Measurements from ENCODE around the gene NDE1. TPM values are rescaled to one million over a fixed set of nuclear protein-coding genes. Genes with fewer than 3 reads are reported as not detected.
"Not testable (repeated sequence)": the region's sequence is repeated elsewhere in the genome, so short reads cannot be mapped to it uniquely, and the experiment has no call there.

The NDE1 gene
- total RNA-seq, 1 donor from 2014 or later: 31.4 TPM

DNA sequence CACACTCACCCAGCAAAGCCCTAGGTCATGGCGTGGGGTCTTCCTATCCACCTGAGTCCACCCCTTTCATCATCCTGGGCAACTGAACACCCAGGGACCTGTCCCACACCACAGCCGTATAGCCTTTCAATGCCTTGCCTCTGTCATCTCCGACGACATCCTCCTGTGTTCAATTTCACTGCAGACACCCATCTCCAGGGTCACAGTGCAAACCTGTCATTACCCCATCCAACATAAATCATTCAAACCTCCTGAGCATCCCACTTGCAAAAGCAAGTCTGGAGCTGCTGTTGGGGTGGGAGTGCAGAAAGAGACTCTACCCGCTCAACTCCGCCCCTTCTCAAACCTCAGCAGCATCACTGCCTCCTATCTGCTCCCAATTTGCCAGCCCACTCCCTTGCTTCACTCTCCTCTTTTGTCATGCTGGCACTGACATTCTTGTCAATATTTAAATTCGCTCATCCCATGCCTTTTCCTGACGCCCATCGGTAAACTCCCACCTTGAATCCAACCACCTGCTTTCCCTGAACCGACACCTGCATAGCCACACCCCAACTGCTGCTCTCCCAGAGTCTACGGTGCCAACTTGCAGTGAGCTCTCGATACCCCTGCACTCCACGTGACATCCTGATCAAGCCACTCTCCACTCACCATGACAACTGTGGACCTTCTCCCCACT, 44.1 kb upstream of the NDE1 start:
- H4K20me1 ChIP-seq (ENCODE audit: insufficient read depth, low read length): peaks cover 13% of the 10 kb centered on the region
- no peak overlapping the region for H3K27ac ChIP-seq (ENCODE audit: low read depth, low read length)
- no peak overlapping the region for H3K4me2 ChIP-seq (ENCODE audit: low read length)
- Mint-ChIP-seq H3K9me3 (ENCODE audit: unreplicated experiment) (peaks cover 2% of the 10 kb centered on the region), H3K27ac (ENCODE audit: unreplicated experiment) (peak overlapping the region; percentile 7), H3K4me3 (ENCODE audit: unreplicated experiment) (no peak overlapping the region), H3K4me1 (ENCODE audit: low read depth, unreplicated experiment) (peaks cover 13% of the 10 kb centered on the region), H3K27me3 (ENCODE audit: low read depth, unreplicated experiment) (no peaks in the 10 kb centered on the region), H3K36me3 (ENCODE audit: low read depth, unreplicated experiment) (peaks cover 56% of the 10 kb centered on the region)
- TF ChIP-seq, protein P1, sequence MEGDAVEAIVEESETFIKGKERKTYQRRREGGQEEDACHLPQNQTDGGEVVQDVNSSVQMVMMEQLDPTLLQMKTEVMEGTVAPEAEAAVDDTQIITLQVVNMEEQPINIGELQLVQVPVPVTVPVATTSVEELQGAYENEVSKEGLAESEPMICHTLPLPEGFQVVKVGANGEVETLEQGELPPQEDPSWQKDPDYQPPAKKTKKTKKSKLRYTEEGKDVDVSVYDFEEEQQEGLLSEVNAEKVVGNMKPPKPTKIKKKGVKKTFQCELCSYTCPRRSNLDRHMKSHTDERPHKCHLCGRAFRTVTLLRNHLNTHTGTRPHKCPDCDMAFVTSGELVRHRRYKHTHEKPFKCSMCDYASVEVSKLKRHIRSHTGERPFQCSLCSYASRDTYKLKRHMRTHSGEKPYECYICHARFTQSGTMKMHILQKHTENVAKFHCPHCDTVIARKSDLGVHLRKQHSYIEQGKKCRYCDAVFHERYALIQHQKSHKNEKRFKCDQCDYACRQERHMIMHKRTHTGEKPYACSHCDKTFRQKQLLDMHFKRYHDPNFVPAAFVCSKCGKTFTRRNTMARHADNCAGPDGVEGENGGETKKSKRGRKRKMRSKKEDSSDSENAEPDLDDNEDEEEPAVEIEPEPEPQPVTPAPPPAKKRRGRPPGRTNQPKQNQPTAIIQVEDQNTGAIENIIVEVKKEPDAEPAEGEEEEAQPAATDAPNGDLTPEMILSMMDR (IDR thresholded peaks at IDR 0.05; ENCODE audit: insufficient read depth, low read depth, low read length): no peak
- TF ChIP-seq EZH2 (IDR thresholded peaks at IDR 0.05; ENCODE audit: insufficient read depth, low read length): no peak
- peaks cover 7% of the 10 kb centered on the region for H3K4me1 ChIP-seq (ENCODE audit: insufficient read depth, low read length)
- FAIRE-seq: no peak
- H2AFZ ChIP-seq (ENCODE audit: low read depth, low read length): no peak overlapping the region
- no peak overlapping the region for H3K9ac ChIP-seq (ENCODE audit: low read length)
- no peaks in the 10 kb centered on the region for H3K27me3 ChIP-seq (ENCODE audit: insufficient read depth, low read length)
- peaks cover 32% of the 10 kb centered on the region for H3K36me3 ChIP-seq (ENCODE audit: insufficient read depth, low read length)
- H3K79me2 ChIP-seq (ENCODE audit: insufficient read depth, low read length): no peaks in the 10 kb centered on the region
- H3K9me3 ChIP-seq (ENCODE audit: insufficient read depth, low read depth, low read length): no peaks in the 10 kb centered on the region
- no peak for DNase-seq (ENCODE audit: low read depth)
- no peak overlapping the region for H3K4me3 ChIP-seq (ENCODE audit: insufficient read depth, low read depth, low read length)

DNA sequence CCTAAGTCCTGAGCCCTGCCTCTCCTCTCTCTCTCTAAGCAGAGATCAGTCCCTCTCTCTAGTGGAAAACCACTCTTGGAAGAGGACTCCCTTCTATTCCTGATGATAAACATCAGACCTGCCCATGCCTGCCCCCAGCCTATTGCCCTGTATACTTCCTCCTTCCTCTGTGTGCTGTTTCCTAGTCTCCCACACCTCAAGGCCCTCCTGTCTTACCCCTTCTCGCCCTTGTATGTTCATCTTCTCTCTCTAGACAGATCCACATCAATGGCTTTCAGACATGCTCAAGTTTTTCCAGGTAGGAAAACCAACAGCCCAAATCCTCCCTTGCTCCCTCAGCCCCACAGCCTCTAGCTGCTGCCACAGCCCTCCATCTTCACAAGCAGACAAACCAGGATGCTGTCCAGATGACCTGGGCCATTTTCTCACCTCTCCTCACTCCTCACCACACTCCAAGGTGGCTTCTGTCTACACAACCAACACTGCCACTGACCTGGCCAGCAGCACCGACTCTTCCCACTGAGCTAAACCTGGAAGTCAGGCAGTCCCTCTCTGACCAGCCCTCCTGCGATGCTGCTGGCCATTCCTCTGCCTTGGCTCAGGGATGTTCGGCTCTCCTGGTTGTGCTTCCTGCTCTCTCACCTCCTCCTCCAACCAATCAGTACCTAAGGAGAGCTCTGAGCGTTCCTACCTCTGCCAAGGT, 43.4 kb upstream of the NDE1 start:
- TF ChIP-seq, protein P1 (IDR thresholded peaks at IDR 0.05; ENCODE audit: insufficient read depth, low read depth, low read length): no peak
- no peak for TF ChIP-seq EZH2 (IDR thresholded peaks at IDR 0.05; ENCODE audit: insufficient read depth, low read length)

DNA sequence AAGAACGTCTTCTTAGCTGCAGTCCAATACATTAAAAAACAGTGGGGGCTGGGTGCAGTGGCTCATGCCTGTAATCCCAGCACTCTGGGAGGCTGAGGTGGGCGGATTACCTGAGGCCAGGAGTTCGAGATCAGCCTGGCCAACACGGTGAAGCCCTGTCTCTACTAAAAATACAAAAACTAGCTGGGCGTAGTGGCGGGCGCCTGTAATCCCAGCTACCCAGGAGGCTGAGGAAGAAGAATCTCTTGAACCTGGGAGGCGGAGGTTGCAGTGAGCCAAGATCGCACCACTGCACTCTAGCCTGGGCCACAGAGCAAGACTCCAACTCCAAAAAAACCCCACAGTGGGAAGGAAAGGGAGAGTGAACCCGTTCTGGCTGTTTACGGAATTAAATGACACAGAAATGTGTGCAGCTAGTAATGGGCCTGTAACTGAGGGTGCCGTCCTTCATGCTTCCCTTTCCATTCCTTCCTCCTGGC, 42.8 kb upstream of the NDE1 start:
- not testable (repeated sequence) for FAIRE-seq; H3K9ac ChIP-seq (ENCODE audit: low read length); H3K27ac Mint-ChIP-seq (ENCODE audit: unreplicated experiment); H3K9me3 Mint-ChIP-seq (ENCODE audit: unreplicated experiment); H3K27me3 Mint-ChIP-seq (ENCODE audit: low read depth, unreplicated experiment); H3K9me3 ChIP-seq (ENCODE audit: insufficient read depth, low read depth, low read length); H4K20me1 ChIP-seq (ENCODE audit: insufficient read depth, low read length); H3K4me3 Mint-ChIP-seq (ENCODE audit: unreplicated experiment); H3K4me2 ChIP-seq (ENCODE audit: low read length); H3K27ac ChIP-seq (ENCODE audit: low read depth, low read length); DNase-seq (ENCODE audit: low read depth); H3K4me1 ChIP-seq (ENCODE audit: insufficient read depth, low read length); H2AFZ ChIP-seq (ENCODE audit: low read depth, low read length); H3K27me3 ChIP-seq (ENCODE audit: insufficient read depth, low read length); H3K79me2 ChIP-seq (ENCODE audit: insufficient read depth, low read length); H3K4me3 ChIP-seq (ENCODE audit: insufficient read depth, low read depth, low read length)
- H3K36me3 ChIP-seq (ENCODE audit: insufficient read depth, low read length): peaks cover 30% of the 10 kb centered on the region
- peaks cover 15% of the 10 kb centered on the region for H3K4me1 Mint-ChIP-seq (ENCODE audit: low read depth, unreplicated experiment)
- peaks cover 51% of the 10 kb centered on the region for H3K36me3 Mint-ChIP-seq (ENCODE audit: low read depth, unreplicated experiment)

More for the DNA sequence above, 43.4 kb upstream of the NDE1 start:
- Mint-ChIP-seq H3K27ac (ENCODE audit: unreplicated experiment) (no peak overlapping the region), H3K36me3 (ENCODE audit: low read depth, unreplicated experiment) (peaks cover 54% of the 10 kb centered on the region), H3K4me1 (ENCODE audit: low read depth, unreplicated experiment) (peaks cover 13% of the 10 kb centered on the region), H3K27me3 (ENCODE audit: low read depth, unreplicated experiment) (no peaks in the 10 kb centered on the region), H3K4me3 (ENCODE audit: unreplicated experiment) (no peak overlapping the region), H3K9me3 (ENCODE audit: unreplicated experiment) (peaks cover 2% of the 10 kb centered on the region)
- Histone ChIP-seq H3K36me3 (ENCODE audit: insufficient read depth, low read length) (peaks cover 31% of the 10 kb centered on the region), H3K9ac (ENCODE audit: low read length) (no peak overlapping the region), H3K27ac (ENCODE audit: low read depth, low read length) (no peak overlapping the region), H3K27me3 (ENCODE audit: insufficient read depth, low read length) (no peaks in the 10 kb centered on the region), H3K4me3 (ENCODE audit: insufficient read depth, low read depth, low read length) (no peak overlapping the region), H2AFZ (ENCODE audit: low read depth, low read length) (no peak overlapping the region), H3K9me3 (ENCODE audit: insufficient read depth, low read depth, low read length) (no peaks in the 10 kb centered on the region), H3K4me1 (ENCODE audit: insufficient read depth, low read length) (peaks cover 7% of the 10 kb centered on the region), H3K4me2 (ENCODE audit: low read length) (no peak overlapping the region), H3K79me2 (ENCODE audit: insufficient read depth, low read length) (no peaks in the 10 kb centered on the region), H4K20me1 (ENCODE audit: insufficient read depth, low read length) (peaks cover 13% of the 10 kb centered on the region)
- no peak for FAIRE-seq
- DNase-seq (ENCODE audit: low read depth): no peak
